SK-N-SH treated with all-trans-retinoic acid at 6 μM for 48 hours (cell line): ENCODE data around the gene ATP11C.

Source experiments
- ZNF565 ChIP-seq: fragments of 450-650 bp; formaldehyde crosslinking; conservative IDR thresholded peaks from 2 replicates; pipeline ENCODE4 v1.5.0; 2020; ENCODE audit warnings: low read depth, mild to moderate bottlenecking, moderate library complexity
- TF ChIP-seq, protein P1 (sequence below): fragments of 250-450 bp; sonication (Bioruptor Pico); IDR thresholded peaks from 2 replicates; pipeline ENCODE4 v1.8.0; 2020; ENCODE audit warnings: mild to moderate bottlenecking, moderate library complexity, borderline replicate concordance

DNA sequence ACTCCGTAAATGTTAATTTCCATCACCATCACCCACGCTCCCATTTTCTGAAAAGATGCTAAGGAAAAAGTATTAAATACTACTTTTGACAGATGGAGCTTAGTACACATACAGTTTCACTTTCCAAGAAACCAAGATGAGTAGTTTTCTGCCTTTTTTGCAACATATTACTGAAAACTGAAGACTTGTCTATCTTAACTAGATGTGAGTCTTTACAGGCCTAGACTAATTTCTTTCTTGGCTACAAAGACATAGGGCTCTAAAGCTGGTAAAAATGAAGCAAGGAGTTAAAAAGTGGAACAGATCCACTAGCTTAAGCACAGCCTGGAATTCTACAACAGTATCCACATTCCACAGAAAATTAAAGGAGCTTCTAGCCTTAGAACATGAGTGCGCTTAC is 68.2 kb downstream of the ATP11C start:
- no peak for TF ChIP-seq ZNF565
- TF ChIP-seq, protein P1, sequence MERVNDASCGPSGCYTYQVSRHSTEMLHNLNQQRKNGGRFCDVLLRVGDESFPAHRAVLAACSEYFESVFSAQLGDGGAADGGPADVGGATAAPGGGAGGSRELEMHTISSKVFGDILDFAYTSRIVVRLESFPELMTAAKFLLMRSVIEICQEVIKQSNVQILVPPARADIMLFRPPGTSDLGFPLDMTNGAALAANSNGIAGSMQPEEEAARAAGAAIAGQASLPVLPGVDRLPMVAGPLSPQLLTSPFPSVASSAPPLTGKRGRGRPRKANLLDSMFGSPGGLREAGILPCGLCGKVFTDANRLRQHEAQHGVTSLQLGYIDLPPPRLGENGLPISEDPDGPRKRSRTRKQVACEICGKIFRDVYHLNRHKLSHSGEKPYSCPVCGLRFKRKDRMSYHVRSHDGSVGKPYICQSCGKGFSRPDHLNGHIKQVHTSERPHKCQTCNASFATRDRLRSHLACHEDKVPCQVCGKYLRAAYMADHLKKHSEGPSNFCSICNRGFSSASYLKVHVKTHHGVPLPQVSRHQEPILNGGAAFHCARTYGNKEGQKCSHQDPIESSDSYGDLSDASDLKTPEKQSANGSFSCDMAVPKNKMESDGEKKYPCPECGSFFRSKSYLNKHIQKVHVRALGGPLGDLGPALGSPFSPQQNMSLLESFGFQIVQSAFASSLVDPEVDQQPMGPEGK (CRISPR knock-in tag), result no peak
